GM21619 (cell line): ENCODE measurements around the gene GRK6.

Source experiments
- ATAC-seq: cut with Tn5 transposase; IDR thresholded peaks from one replicate; pipeline ENCODE4 v1.9.1; 2021; ENCODE audit not compliant: unreplicated experiment

The GRK6 gene

DNA sequence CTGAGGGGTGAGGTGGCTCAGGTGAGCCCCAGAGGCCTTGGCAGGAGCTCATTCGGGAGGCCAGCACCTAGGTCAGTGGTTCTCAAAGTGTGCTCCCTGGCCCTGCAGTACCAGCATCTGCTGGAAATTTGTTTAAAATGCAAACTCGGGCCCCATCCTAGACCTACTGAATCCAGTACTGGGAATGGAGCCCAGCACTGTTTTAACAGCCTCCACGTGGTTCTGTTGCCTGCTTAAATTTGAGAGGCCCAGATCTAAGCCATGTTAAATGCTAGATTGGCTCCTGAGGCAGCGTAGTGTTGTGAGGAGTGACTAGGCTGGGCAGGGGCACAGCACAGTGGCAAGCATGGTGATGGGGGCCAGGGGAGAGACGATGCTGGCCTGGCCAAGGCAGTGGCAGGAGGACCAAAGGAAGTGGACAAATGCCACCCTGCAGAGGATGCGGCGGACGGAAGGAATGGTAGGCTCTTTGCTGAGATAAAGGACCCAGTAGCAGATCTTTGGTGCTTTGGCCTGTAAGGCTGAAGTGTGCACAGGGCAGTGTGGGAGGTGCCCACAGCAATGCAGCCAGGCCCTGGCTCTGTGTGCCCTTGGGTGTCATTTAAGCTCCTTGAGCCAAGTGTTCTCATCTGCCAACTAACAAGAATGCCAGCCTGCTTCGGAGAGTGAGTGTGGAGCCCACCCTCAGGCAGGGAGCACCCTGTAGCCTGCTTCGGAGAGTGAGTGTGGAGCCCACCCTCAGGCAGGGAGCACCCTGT lies 24.4 kb downstream of the GRK6 start:
- no peak for ATAC-seq

DNA sequence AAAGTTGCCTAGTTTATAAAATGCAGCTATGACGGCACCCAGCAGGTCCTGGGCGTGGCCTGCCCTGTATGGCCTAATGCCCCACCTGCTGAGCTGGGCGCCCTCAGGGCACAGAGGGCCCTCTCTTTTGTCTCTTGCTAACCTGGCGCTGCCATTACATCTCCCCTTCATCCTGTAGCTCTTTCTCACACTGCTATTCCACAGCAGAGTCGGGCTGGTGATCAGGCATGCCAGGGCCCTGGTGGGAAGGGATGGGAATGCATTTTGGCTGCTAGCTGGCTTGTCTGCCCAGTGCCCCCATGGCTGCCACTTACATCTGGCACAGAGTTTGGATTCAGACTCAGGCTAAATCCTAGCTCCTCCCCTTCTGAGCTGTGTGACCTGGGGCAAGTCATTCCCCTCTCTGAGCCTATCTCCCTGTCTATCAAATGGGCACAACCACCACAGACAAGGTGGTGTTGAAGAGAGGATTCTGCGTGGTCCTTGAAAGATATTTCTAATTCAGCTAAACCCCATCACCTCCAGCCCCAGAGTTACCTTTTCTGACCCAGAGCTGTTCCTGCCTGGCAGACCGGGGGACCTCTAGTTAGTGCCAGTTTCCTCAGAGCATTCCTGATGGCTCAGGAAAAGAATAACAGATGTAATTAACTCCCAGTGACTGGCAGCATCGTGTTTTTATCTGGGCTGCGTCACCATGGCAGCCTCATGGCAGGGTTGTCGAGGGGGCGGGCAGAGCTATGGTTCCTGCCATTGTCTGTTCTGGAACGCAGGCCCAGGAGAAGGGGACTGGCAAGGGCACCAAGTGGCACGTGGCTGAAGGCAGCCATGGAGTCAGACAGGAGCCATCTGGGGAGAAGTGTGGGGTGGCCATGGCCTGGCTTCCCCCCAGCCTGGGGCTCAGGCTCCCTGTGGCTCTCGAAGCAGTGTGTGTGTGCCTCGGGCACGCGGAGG lies 26.5 kb downstream of the GRK6 start:
- ATAC-seq, result no peak

GRCh38 chr5:177453852-177454396 lies 27.4 kb downstream of the GRK6 start:
- ATAC-seq, result peak; percentile 1

DNA sequence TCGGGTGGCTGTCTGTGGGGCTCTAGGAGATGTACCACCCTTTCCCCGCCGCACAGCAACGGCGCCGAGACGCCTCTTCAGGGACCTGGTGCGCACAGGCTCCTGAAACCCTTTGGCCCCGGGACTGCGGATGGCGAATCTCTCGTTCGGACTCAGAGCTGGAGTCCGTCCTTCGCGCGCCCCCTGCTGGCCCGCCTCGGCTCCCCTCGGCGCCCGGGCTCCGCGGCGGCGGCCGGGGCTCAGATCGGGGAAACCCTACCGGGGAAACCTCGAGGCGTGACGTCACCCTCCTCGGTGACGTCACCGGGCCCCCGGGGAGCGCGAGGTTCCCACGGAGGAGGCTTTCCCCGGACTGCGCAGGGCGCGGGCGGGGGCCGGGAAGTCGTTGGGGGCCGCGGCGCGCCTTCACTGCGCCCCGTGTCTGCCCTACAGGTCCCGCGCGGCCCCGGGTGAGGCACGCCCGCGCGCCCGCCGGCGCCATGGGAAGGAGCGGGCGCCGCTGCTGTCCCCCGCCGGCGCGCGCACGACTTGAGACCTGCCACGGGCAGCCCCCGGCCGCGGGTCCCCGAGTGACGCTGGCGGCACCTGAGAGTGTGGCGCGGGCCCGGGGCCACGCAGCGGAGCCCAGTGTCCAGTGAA lies 28.0 kb downstream of the GRK6 start:
- ATAC-seq, result peak; percentile 47

DNA sequence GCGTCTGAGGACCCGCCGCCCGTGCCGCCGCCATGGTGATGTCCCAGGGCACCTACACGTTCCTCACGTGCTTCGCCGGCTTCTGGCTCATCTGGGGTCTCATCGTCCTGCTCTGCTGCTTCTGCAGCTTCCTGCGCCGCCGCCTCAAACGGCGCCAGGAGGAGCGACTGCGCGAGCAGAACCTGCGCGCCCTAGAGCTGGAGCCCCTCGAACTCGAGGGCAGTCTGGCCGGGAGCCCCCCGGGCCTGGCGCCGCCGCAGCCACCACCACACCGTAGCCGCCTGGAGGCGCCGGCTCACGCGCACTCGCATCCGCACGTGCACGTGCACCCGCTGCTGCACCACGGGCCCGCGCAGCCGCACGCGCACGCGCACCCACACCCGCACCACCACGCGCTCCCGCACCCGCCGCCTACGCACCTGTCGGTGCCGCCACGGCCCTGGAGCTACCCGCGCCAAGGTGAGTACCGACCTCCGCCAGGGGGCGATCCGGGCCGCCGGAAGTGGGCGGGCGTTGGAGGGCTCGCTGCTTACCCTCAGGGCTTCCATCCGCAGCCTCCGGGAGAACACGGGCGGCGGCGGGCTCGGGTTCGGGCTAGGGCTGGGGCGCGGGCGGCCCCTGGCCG lies 28.7 kb downstream of the GRK6 start:
- ATAC-seq, result peak; percentile 51

GRCh38 chr5:177455661-177456590 lies 29.4 kb downstream of the GRK6 start:
- ATAC-seq, result peak; percentile 10

- ATAC-seq, result no peak
These were observed 30.1 kb downstream of the GRK6 start for GRCh38 chr5:177456591-177456964.

DNA sequence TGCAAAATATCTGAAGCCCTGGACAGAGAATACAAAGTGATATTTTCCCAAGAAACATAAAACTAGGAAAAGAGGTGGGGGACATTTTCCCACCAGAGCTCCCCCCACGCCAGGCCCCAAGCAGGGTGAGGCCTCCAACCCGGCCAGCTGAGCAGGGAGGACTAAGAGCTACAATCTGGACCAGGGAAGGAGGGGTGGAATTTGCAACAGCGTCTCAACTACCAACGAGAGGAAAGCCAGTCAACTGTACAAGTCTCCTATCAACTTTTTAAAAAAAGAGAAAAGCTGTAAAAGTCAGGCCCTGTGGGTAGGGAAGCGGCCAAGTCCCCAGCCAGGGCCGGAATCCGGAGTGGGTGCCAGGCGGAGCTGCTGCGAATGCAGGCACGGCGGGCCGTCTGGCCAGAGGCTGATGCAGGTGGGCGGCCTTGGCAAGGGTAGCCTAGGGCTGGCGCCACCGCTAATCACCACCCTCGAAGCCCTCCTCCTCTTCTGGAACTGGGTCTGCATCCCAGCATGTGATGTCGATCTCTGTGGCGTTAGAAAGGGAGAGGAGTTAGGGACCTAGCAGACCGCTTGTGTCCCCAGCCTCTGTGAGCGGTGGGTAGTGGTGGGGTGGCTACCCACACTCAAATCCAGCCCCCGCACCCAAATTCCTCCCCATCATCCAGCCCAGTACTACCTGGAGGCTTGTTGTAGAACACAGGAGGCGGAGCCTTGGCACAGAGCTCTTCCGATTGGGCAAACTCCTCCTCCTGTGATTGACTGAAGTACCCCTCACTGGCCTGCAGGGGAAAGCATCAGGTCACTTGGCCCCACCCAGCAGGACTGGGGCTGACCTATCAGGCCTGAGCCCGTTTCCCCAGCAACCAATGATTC lies 30.7 kb downstream of the GRK6 start:
- ATAC-seq, result peak; percentile 34

- no peak for ATAC-seq
These were observed 31.6 kb downstream of the GRK6 start for GRCh38 chr5:177457852-177458681.

DNA sequence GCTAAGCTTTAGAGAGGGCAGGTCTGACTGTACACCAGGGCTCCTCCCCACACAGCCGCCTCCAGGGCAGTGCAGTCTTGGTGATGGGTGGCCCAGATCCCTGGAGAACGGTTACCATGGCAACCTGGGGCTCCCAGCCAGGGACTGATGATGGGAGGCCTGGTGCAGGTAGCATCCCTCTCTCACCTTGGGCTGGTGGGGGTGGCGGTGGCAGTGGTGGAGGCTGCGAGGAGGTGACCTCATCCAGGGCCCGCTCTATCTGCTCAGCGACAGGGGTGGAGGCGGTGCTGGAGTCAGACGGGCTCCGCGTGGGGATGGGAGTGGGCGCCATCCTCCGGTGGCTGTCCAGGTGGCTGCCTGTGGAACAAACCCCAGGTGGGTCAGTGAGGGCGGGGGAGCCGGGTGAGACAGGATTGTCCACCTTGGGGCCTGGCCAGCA lies 32.5 kb downstream of the GRK6 start:
- no peak for ATAC-seq

- ATAC-seq, result no peak
These were observed 32.9 kb downstream of the GRK6 start for GRCh38 chr5:177459357-177459756.

GRCh38 chr5:177459819-177460628 lies 33.5 kb downstream of the GRK6 start:
- no peak for ATAC-seq

DNA sequence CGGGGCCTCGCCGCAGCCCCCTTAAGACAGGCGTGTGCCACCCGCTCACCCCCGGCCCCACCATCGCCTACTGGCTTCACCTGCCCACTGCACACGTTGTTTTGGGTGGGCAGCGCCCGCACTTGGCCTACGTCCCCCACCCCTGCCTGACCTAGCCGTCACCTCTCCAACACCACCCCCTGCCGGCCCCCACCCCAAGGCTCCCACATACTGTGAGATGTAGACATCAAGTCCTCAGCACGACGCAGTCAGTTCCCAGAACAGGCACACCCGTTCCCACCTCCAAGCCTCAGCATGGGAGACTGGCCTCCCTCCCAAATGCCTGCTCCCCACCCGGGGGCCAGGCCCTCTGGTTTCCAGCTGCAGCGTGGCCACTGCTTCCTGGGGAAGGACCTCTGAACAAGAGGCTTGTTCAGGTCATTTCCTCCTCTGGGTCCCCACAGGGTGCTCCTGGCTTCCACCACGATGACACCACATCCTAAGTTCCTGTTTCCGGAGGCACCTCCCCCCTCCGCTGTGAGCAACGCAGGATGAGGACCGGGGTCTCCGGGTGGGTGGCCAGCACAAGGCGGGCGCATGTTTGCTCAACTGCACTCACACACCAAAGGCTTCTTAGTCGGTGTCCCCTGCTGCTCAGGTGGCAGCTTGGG lies 35.7 kb downstream of the GRK6 start:
- ATAC-seq, result no peak

DNA sequence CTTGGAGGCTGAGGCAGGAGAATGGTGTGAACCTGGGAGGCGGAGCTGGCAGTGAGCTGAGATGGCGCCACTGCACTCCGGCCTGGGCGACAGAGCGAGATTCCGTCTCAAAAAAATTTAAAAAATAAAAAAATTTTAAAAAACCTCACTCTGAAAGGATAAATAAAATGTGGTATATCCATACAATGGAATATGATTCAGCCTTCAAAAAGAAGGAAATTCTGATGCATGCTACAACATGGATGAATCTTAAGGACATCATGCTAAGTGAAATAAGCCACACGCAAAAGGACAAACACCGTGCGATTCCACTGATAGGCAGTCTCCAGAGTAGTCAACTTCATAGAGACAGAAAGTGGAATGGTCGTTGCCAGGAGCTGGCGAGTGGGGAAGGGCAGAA lies 38.6 kb downstream of the GRK6 start:
- no peak for ATAC-seq

DNA sequence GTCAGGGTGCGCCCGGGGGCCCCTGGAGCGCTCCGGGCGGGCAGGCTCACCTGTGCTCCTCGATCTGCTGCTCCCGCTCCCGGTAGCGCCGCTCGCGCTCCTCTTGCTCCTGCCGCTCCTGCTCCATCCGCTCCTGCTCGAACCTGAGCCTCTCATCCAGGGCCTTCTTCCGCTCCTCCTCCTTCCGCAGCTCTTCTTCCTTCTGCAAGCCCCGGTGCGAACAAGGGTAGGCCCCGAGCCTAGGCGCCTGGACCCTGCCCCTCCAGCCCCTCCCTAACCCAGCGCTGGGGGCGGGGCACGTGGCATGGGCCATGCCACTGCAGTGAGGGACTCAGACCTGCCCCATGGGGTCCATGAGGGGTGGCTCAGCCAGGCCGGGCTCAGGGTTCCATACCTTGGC lies 40.4 kb downstream of the GRK6 start:
- no peak for ATAC-seq

DNA sequence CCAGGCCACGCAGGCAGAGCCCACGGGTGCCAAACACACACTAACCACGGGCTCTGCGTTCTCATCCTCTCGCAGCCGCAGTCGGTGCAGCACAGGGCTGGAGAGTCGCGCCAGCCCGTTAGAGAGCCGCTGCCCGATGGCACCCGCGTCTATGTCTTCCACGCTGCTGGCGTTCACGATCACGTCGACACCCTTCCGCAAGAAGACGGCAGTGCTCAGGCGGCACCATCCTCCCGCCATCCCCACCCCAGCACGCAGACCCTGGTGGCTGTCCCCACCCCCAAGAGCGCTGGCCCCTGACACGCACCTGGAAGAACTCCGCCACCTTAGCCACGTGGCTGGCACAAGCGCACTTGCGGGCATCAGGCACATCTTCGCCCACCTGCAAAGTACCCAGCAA lies 41.0 kb downstream of the GRK6 start:
- no peak for ATAC-seq

DNA sequence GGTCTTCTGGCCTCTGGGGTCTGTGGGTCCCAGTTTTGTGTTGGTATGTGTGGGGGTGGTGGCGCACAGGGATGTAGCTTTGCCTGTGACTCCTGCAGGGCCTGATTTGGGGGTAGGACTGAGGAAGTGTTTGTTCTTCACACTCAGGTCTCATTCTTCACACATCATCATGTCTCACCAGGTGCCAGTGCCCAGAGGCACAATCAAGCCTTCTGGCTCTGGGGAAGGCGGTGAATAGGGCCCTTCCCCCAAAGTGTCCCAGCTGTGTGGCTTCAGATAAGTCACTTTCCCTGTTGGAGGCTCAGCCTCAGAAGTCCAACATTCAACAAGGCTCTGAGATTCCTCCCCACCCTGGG lies 41.8 kb downstream of the GRK6 start:
- ATAC-seq, result no peak
